Progenitor cell of endocrine pancreas (in vitro differentiated cells): Measurements from ENCODE around the gene FBXL19. TPM values are rescaled to one million over a fixed set of nuclear protein-coding genes. Genes with fewer than 3 reads are reported as not detected.

Source experiments
- DNase-seq: peaks from one replicate; pipeline ENCODE4 v3.0.0; 2021; ENCODE audit warnings: low spot score; ENCODE audit not compliant: unreplicated experiment
- H3K27ac Mint-ChIP-seq: 2 replicates; pipeline ENCODE4 v1.8.0; 2021; ENCODE audit warnings: mild to moderate bottlenecking, moderate library complexity, mixed read lengths
- H3K27me3 Mint-ChIP-seq: 2 replicates; pipeline ENCODE4 v1.8.0; 2021; ENCODE audit warnings: mixed read lengths
- H3K36me3 Mint-ChIP-seq: 2 replicates; pipeline ENCODE4 v1.8.0; 2022; ENCODE audit warnings: mixed read lengths; ENCODE audit not compliant: insufficient read depth
- H3K4me1 Mint-ChIP-seq: 2 replicates; pipeline ENCODE4 v1.8.0; 2021; ENCODE audit warnings: low read depth, mixed read lengths
- H3K4me3 Mint-ChIP-seq: 2 replicates; pipeline ENCODE4 v1.8.0; 2021; ENCODE audit warnings: low read depth, mild to moderate bottlenecking, moderate library complexity, mixed read lengths
- H3K9me3 Mint-ChIP-seq: 2 replicates; pipeline ENCODE4 v1.8.0; 2021; ENCODE audit warnings: low read depth, mixed read lengths
- CTCF ChIP-seq: fragments of 200-600 bp; sonication (generic); IDR thresholded peaks from one replicate; pipeline ENCODE4 v1.5.0; 2021; ENCODE audit warnings: antibody characterized with exemption, mild to moderate bottlenecking; ENCODE audit not compliant: unreplicated experiment
- total RNA-seq: library from RNA; stranded (reverse); gene quantifications from 2 replicates; pipeline ENCODE4 v1.2.1, GENCODE V29; 2021

The FBXL19 gene
- total RNA-seq, 1 donor from 2014 or later, result 65.6 TPM

DNA sequence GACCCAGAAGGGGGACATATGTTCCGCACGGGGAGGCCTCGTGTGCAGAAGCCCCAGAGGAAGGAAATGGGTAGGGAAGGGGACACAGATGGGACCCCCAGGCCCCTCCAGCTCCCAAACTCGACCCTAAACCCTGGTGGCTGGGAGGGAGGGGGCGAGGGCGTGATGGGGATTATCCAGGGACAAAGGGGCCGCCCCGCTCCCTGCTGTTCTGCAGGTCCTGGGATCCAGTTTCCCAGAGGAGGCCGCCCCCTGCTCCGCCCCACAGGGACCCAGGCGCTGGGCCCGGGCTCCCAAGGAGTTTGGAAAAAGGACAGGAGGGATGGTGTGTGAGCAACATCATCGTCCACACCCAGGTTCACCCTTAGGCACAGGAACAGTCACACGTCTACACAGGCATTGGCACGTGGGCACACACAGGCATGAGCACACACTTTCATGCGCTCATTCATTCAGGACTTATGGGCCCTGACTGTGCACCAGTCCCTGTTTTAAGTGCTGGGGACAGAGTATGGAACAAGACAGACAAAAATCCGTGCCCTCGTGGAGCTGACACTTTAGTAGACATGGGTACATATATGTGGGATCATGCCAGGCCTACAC lies 12.8 kb upstream of the FBXL19 start:
- H3K27me3 Mint-ChIP-seq, result no peaks in the 10 kb centered on the region
- DNase-seq, result no peak

DNA sequence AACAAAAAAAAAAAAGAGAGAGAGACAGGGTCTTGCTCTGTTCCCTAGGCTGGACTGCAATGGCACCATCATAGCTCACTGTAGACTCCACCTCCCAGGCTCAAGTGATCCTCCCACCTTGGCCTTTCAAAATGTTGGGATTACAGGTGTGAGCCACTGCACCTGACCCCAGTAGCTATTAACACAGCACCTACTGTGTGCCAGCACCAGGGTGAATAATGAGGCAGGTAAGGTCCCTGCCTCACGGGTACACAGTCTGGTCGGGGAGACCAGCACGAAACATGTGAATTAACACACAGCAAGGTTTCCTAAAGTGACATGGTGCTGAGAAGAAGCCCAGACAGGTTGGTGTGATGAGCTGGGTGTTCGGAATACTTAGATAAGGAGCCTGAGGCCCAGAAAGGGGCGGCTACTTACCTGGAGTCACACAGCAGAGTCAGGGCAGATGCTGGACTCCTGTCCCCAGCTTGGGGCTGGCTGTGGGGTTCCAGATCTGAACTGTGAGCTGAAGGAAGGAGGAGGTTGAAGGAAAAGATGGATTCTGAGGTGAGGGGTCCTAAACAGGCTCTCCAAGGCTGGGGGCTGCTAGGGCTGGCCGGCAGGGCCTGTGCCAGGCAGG lies 10.5 kb upstream of the FBXL19 start:
- no peak for TF ChIP-seq CTCF
- DNase-seq, result no peak
- H3K36me3 Mint-ChIP-seq, result no peaks in the 10 kb centered on the region
- H3K27me3 Mint-ChIP-seq, result no peaks in the 10 kb centered on the region
- H3K4me1 Mint-ChIP-seq, result no peaks in the 10 kb centered on the region
- no peak overlapping the region for H3K4me3 Mint-ChIP-seq
- no peaks in the 10 kb centered on the region for H3K9me3 Mint-ChIP-seq
- H3K27ac Mint-ChIP-seq, result peak overlapping the region; percentile 39

More for the DNA sequence above, 12.8 kb upstream of the FBXL19 start:
- TF ChIP-seq CTCF, result no peak
- Mint-ChIP-seq H3K27ac (no peak overlapping the region), H3K9me3 (no peaks in the 10 kb centered on the region), H3K4me1 (no peaks in the 10 kb centered on the region), H3K4me3 (no peak overlapping the region), H3K36me3 (no peaks in the 10 kb centered on the region)

GRCh38 chr16:30914830-30915229 lies 8.5 kb upstream of the FBXL19 start:
- H3K27me3 Mint-ChIP-seq, result no peaks in the 10 kb centered on the region
- H3K4me3 Mint-ChIP-seq, result no peak overlapping the region
- H3K36me3 Mint-ChIP-seq, result no peaks in the 10 kb centered on the region
- no peak for DNase-seq
- no peaks in the 10 kb centered on the region for H3K9me3 Mint-ChIP-seq
- TF ChIP-seq CTCF, result no peak
- H3K27ac Mint-ChIP-seq, result no peak overlapping the region
- H3K4me1 Mint-ChIP-seq, result no peaks in the 10 kb centered on the region

DNA sequence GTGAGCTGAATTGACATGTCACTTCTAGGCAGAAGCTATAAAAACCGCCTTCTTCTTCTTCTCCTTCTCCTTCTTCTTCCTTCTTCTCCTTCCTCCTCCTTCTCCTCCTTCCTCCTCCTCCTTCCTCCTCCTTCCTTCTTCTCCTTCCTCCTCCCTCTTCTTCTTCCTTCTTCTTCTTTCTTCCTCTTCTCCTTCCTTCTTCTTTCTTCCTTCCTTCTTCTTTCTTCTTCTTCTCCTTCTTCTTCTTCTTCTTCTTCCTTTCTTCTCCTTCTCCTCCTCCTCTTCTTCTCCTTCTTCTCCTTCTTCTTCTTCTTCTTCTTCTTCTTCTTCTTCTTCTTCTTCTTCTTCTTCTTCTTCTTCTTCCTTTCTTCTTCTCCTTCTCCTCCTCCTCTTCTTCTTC lies 4.8 kb upstream of the FBXL19 start:
- DNase-seq, result no peak
- no peaks in the 10 kb centered on the region for H3K27me3 Mint-ChIP-seq
- H3K4me3 Mint-ChIP-seq, result no peak overlapping the region
- H3K4me1 Mint-ChIP-seq, result no peaks in the 10 kb centered on the region
- H3K36me3 Mint-ChIP-seq, result no peaks in the 10 kb centered on the region
- no peaks in the 10 kb centered on the region for H3K9me3 Mint-ChIP-seq
- no peak overlapping the region for H3K27ac Mint-ChIP-seq
- TF ChIP-seq CTCF, result no peak

DNA sequence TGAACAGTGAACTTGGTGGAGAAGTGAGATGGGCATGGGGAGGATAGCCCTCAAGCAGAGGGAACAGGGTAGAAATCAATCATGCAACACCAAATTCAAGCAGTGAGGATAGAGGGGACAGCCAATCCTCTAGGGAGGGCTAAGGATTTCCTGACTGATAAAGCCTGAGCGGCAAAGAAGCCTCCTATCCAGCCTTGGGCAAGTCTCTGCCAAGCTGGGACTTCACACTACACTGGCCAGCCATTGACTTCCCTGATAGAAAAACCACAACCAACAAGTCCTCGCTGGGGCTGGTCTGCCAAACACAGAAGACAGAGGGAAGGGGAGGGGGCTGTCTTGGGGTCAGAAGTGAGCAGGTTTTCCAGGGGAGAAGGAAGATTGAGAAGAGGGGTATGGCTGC lies 2.5 kb upstream of the FBXL19 start:
- TF ChIP-seq CTCF, result no peak
- H3K9me3 Mint-ChIP-seq, result no peaks in the 10 kb centered on the region
- no peak for DNase-seq
- peak overlapping the region; percentile 97 for H3K4me3 Mint-ChIP-seq
- peaks cover 7% of the 10 kb centered on the region for H3K4me1 Mint-ChIP-seq
- no peaks in the 10 kb centered on the region for H3K27me3 Mint-ChIP-seq
- H3K36me3 Mint-ChIP-seq, result no peaks in the 10 kb centered on the region
- no peak overlapping the region for H3K27ac Mint-ChIP-seq
